Effector CD4-positive, alpha-beta T cell (primary cell): Measurements from ENCODE around the gene SLC2A1.

Experiments used
- DNase-seq: peaks from one replicate; pipeline ENCODE4 v3.0.0-alpha.2; 2020

Gene SLC2A1

DNA sequence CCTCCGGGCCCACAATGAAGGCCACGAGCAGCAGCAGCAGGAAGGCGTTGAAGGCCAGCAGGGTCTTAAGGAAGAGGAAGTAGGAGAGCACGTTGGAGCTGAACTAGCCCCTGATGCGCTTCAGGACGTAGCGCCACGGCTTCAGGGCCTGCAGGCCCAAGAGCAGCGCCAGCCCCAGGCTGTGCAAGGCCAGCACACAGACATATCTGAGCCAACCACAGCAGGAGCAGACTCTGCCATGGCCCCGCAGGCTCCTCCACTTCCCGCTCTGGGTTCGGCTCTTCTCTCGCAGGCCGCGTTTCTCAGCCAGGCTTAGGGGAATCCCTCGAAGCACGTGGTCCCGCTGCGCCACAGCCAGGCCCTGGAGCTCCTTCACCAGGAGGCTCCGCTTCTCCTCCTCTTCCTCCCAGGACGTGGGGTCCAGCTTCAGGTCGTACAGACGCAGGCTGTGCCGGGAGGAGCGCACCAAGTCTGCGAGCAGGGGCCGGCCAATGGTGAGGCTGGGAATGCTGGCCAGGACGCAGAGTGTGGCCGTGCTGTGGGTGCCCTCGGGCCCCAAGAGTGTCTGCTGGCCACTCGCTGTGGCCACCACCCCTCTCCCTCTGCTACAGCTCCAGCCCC, 70.5 kb downstream of the SLC2A1 start:
- no peak for DNase-seq

- DNase-seq: no peak
Measured at GRCh38 chr1:42887366-42887765, 71.3 kb downstream of the SLC2A1 start.

GRCh38 chr1:42886800-42887199, 71.9 kb downstream of the SLC2A1 start:
- no peak for DNase-seq

- DNase-seq: no peak
Measured at GRCh38 chr1:42886046-42886739, 72.5 kb downstream of the SLC2A1 start.

DNA sequence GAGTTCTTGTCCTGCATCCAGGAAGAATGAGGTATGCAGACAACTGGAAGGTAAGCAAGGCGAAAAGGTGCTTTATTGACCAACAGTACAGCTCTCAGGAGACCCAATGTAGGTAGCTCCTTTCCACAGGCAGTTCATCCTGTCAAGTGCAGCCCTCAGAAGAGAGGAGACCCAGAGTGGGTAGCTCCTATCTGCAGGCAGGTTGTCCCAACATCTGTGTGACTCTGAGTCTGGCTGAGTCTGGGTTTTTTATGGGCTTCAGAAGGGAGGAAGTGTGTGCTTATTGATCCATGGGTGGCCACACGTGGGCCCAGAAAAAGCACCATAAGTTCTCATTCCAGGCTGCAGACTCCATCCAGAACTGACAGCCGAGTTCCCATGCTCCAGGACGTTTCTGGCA, 78.3 kb downstream of the SLC2A1 start:
- DNase-seq: no peak

GRCh38 chr1:42877380-42877779, 81.3 kb downstream of the SLC2A1 start:
- DNase-seq: no peak

DNA sequence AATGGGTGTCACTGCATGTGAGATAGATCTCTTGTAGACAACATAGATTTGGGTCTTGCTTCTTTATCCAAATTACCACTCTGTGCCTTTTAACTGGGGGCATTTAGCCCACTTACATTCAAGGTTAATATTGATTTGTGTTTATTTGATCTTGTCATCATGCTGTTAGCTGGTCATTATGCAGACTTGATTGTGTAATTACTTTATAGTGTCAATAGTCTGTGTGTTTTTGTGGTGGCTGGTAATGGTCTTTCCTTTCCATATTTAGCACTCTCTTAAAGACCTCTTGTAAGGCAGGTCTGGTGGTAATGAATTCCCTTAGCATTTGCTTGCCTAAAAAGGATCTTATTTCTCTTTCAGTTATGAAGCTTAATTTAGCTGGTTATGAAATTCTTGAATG, 82.7 kb downstream of the SLC2A1 start:
- DNase-seq: no peak
